NCI-H345 treated with DMSO at 0.1 percent for 48 hours (cell line): ENCODE measurements around the gene FARS2.
"Not testable (repeated sequence)": the region's sequence is repeated elsewhere in the genome, so short reads cannot be mapped to it uniquely, and the experiment has no call there.

ENCODE experiments used
- DNase-seq: peaks from one replicate; lab custom pipeline; 2025; ENCODE audit not compliant: unreplicated experiment; lab: John Stamatoyannopoulos, UW

The FARS2 gene

GRCh38 chr6:5656695-5657094 lies 395.4 kb downstream of the FARS2 start:
- not testable (repeated sequence) for DNase-seq

- DNase-seq, result no peak
These were observed 396.5 kb downstream of the FARS2 start for GRCh38 chr6:5657684-5658430.

GRCh38 chr6:5659467-5659866 lies 398.2 kb downstream of the FARS2 start:
- DNase-seq, result no peak

- no peak for DNase-seq
These were observed 399.5 kb downstream of the FARS2 start for GRCh38 chr6:5660772-5661171.

- DNase-seq, result no peak
These were observed 401.5 kb downstream of the FARS2 start for GRCh38 chr6:5662797-5663196.

GRCh38 chr6:5663259-5663658 lies 401.9 kb downstream of the FARS2 start:
- no peak for DNase-seq

- no peak for DNase-seq
These were observed 402.4 kb downstream of the FARS2 start for GRCh38 chr6:5663739-5664138.

DNA sequence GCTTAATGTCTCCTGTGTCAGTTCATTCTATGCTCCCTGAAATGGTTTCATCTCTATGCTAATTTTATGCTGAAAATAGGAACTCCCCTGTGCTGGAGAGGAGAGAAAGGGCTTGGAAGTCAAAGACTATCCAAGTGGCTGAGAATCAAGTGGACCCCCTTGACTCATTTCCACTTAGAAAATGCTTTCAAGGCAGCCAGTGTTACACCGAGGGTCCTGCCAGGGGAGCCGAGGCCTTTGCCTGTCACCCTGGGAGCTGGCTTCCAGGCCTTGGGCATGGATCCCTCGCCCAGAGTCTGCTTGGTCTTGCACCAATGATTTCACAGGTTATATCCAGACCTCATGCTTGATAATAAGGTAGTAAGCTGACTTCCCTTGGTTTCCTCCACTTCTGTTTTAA lies 402.8 kb downstream of the FARS2 start:
- no peak for DNase-seq

- DNase-seq, result no peak
These were observed 403.9 kb downstream of the FARS2 start for GRCh38 chr6:5665173-5665572.

DNA sequence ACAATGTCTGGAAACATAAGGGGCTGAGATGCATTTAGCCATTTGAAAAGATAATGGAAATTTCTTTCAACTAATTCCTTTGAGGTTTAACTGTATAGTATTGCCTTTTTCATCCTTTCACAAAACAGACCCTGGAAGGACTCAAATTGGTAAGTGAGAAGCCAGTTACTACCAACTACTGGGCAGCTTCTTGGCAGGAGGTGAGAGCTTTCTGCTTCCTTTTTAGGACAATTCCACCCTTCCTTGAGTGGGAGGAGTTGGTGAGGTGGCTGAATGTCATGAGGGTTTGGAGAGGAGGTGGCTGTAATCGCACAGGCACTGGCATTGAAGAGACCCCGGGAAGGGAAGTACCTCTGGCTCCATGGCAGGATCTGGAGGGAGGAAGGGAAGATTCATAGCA lies 404.4 kb downstream of the FARS2 start:
- DNase-seq, result no peak

- no peak for DNase-seq
These were observed 405.4 kb downstream of the FARS2 start for GRCh38 chr6:5666695-5667094.

GRCh38 chr6:5667737-5668136 lies 406.4 kb downstream of the FARS2 start:
- DNase-seq, result no peak

- no peak for DNase-seq
These were observed 409.1 kb downstream of the FARS2 start for GRCh38 chr6:5670381-5670780.

- DNase-seq, result no peak
These were observed 409.7 kb downstream of the FARS2 start for GRCh38 chr6:5670811-5671561.

GRCh38 chr6:5671601-5672559 lies 410.6 kb downstream of the FARS2 start:
- DNase-seq, result no peak

DNA sequence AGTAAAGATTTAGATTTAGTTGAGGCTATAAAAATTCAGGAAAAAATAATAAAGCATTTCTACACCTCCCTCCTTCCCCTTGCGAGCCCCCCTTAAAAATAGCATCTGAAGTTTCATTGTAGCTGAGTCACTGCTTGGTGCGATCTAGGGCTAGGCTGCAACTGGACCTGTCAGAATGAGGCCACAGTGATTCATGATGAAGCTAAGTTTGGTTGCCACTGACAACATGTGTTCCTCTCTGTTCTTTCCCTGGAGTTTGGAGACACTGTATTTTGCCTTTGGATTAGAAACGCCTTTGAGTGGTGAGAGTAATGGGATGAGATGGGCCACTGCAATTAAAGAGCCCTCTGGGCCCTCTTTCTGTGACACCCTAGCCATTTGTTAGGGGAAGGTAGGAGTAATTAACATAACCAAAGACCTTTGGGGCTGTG lies 411.3 kb downstream of the FARS2 start:
- DNase-seq, result no peak

- no peak for DNase-seq
These were observed 411.9 kb downstream of the FARS2 start for GRCh38 chr6:5673019-5673790.

DNA sequence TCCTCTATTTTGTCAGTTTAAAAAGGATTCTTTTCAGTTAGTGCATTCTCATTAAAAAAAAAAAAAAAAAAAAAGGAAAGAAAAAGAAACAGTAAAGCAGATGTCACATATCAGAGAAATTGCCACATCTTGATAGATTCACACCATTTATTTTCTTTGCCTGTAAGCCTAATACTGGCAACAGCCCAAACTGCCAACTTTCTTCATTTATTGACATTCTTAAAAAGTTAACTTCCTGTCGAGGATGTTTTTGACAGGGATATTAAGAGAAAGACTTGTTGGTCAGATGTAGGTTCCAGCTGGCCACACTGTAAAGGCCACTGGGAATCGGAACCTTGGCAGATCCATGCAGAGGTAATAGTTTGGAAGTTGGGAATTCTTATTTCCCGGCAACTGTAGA lies 412.8 kb downstream of the FARS2 start:
- no peak for DNase-seq

- no peak for DNase-seq
These were observed 413.4 kb downstream of the FARS2 start for GRCh38 chr6:5674721-5675120.

GRCh38 chr6:5676701-5677100 lies 415.4 kb downstream of the FARS2 start:
- no peak for DNase-seq
